Measurements from ENCODE around the gene C11orf21. TPM values are rescaled to one million over a fixed set of nuclear protein-coding genes. Genes with fewer than 3 reads are reported as not detected.
A peak's percentile ranks its signal among the peaks of the same experiment; 100 is the strongest.
"Not testable (repeated sequence)": the region's sequence is repeated elsewhere in the genome, so short reads cannot be mapped to it uniquely, and the experiment has no call there.

The C11orf21 gene
- total RNA-seq, 3 donors from 2014 or later = 0.33 to 1.0 (median 0.96) TPM

GRCh38 chr11:2287091-2287490 is 14.6 kb downstream of the C11orf21 start:
- Histone ChIP-seq H3K27me3 (no peaks in the 10 kb centered on the region), H3K27ac (peak overlapping the region in 1 of 2 donors; percentile 38), H3K4me3 (no peak overlapping the region), H3K4me1 (no peaks in the 10 kb centered on the region), H3K9me3 (peaks cover 0 to 9% of the 10 kb centered on the region in 2 donors), H3K36me3 (no peaks in the 10 kb centered on the region)
- DNase-seq (ENCODE audit: low spot score in 2 of 2) = peak in 1 of 2 donors; percentile 42
- TF ChIP-seq POLR2A (IDR thresholded peaks at IDR 0.05) (no peak), CTCF (IDR thresholded peaks at IDR 0.05) (no peak), POLR2AphosphoS5 (IDR thresholded peaks at IDR 0.05) (no peak)
- intact Hi-C loops (cut with DNase I; ENCODE audit: low total_unique reads) = no loop called here

- intact Hi-C loops (cut with DNase I; ENCODE audit: low total_unique reads); H3K27ac ChIP-seq; H3K36me3 ChIP-seq; H3K4me3 ChIP-seq; H3K9me3 ChIP-seq; H3K4me1 ChIP-seq; H3K27me3 ChIP-seq; DNase-seq (ENCODE audit: low spot score in 2 of 2): not testable (repeated sequence)
These were observed 15.4 kb downstream of the C11orf21 start for GRCh38 chr11:2286350-2286749.

- TF ChIP-seq CTCF (IDR thresholded peaks at IDR 0.05) (no peak), POLR2AphosphoS5 (IDR thresholded peaks at IDR 0.05) (no peak), POLR2A (IDR thresholded peaks at IDR 0.05) (no peak)
- intact Hi-C loops (cut with DNase I; ENCODE audit: low total_unique reads) = no loop called here
- Histone ChIP-seq H3K4me1 (no peaks in the 10 kb centered on the region), H3K4me3 (no peak overlapping the region), H3K36me3 (no peaks in the 10 kb centered on the region), H3K27ac (no peak overlapping the region), H3K9me3 (peaks cover 0 to 13% of the 10 kb centered on the region in 2 donors), H3K27me3 (no peaks in the 10 kb centered on the region)
- DNase-seq (ENCODE audit: low spot score in 2 of 2) = no peak
These were observed 21.5 kb downstream of the C11orf21 start for GRCh38 chr11:2280208-2280607.

GRCh38 chr11:2277933-2278523 is 23.7 kb downstream of the C11orf21 start:
- TF ChIP-seq POLR2AphosphoS5 (IDR thresholded peaks at IDR 0.05) (no peak), CTCF (IDR thresholded peaks at IDR 0.05) (no peak), POLR2A (IDR thresholded peaks at IDR 0.05) (no peak)
- Histone ChIP-seq H3K36me3 (no peaks in the 10 kb centered on the region), H3K27ac (peak overlapping the region in 1 of 2 donors; percentile 40), H3K27me3 (no peaks in the 10 kb centered on the region), H3K9me3 (peaks cover 0 to 11% of the 10 kb centered on the region in 2 donors), H3K4me1 (no peaks in the 10 kb centered on the region), H3K4me3 (no peak overlapping the region)
- DNase-seq (ENCODE audit: low spot score in 2 of 2) = peak in 1 of 2 donors; percentile 15
- intact Hi-C loops (cut with DNase I; ENCODE audit: low total_unique reads) = loop anchor here (1.0 kb wide), 1 partner anchor 83 kb away; no protein-coding TSS in a partner anchor

- no peak for TF ChIP-seq POLR2AphosphoS5 (IDR thresholded peaks at IDR 0.05)
- no peak for TF ChIP-seq POLR2A (IDR thresholded peaks at IDR 0.05)
- TF ChIP-seq CTCF (IDR thresholded peaks at IDR 0.05) = no peak
These were observed 24.7 kb downstream of the C11orf21 start for GRCh38 chr11:2277008-2277346.

More at GRCh38 chr11:2277008-2277346, 24.7 kb downstream of the C11orf21 start:
- intact Hi-C loops (cut with DNase I; ENCODE audit: low total_unique reads) = no loop called here
- Histone ChIP-seq H3K36me3 (no peaks in the 10 kb centered on the region), H3K9me3 (peaks cover 0 to 4% of the 10 kb centered on the region in 2 donors), H3K27ac (peak overlapping the region; percentile 41 to 75), H3K27me3 (no peaks in the 10 kb centered on the region), H3K4me1 (no peaks in the 10 kb centered on the region), H3K4me3 (no peak overlapping the region)
- DNase-seq (ENCODE audit: low spot score in 2 of 2) = peak; percentile 13 to 43
